NOMO-1 treated with dmso at 0.1 percent for 144 hours (cell line): ENCODE measurements around the gene ZNF124.

ENCODE experiments used
- DNase-seq: peaks from one replicate; lab custom pipeline; 2025; ENCODE audit not compliant: unreplicated experiment; lab: John Stamatoyannopoulos, UW

ZNF124 gene

GRCh38 chr1:247113733-247114271 lies 58.0 kb downstream of the ZNF124 start:
- DNase-seq: no peak

GRCh38 chr1:247113094-247113497 lies 58.7 kb downstream of the ZNF124 start:
- DNase-seq: no peak

- no peak for DNase-seq
Observed at GRCh38 chr1:247112479-247112781, 59.4 kb downstream of the ZNF124 start.

- no peak for DNase-seq
Observed at GRCh38 chr1:247111700-247112478, 59.9 kb downstream of the ZNF124 start.

GRCh38 chr1:247111259-247111699 lies 60.5 kb downstream of the ZNF124 start:
- no peak for DNase-seq

GRCh38 chr1:247110627-247111258 lies 61.1 kb downstream of the ZNF124 start:
- no peak for DNase-seq

- DNase-seq: no peak
Observed at GRCh38 chr1:247107694-247108093, 64.1 kb downstream of the ZNF124 start.

GRCh38 chr1:247105966-247106365 lies 65.9 kb downstream of the ZNF124 start:
- no peak for DNase-seq
